ENCODE data around the gene FKBP9. TPM values are rescaled to one million over a fixed set of nuclear protein-coding genes. Genes with fewer than 3 reads are reported as not detected.

FKBP9 gene
- total and polyA plus RNA-seq, 2 of the 4 experiments (the other 2 are of a cell fraction), result 126 to 191 TPM

- H2BK5ac ChIP-seq (ENCODE audit: low read depth, low read length, poor library complexity, severe bottlenecking), result no peak overlapping the region
- H2AK5ac ChIP-seq (ENCODE audit: low read depth, low read length), result no peak overlapping the region
- H3K4me3 ChIP-seq (ENCODE audit: insufficient read depth, low read depth, low read length), result no peak overlapping the region
- H3K79me1 ChIP-seq (ENCODE audit: low read depth in 1 of 2, low read length in 2 of 2), result peaks cover 0 to 1% of the 10 kb centered on the region in 2 experiments; a peak in 1 of 4 replicates
- no peak overlapping the region for H3K18ac ChIP-seq (ENCODE audit: low read depth, low read length)
- H3K9ac ChIP-seq (ENCODE audit: low read depth, low read length), result no peak overlapping the region
- intact Hi-C loops (cut with micrococcal nuclease) (no loop called here), in situ Hi-C loops (cut with MboI; ENCODE audit: low sequenced_read_pairs) (no loop called here), dilution Hi-C loops (cut with HindIII; ENCODE audit: low sequenced_read_pairs, unreplicated experiment) (no loop called here)
- POLR2A ChIA-PET (ENCODE audit: unreplicated experiment), result no interaction called here
- no peaks in the 10 kb centered on the region for H4K20me1 ChIP-seq (ENCODE audit: insufficient read depth, low read length)
- no peak overlapping the region for H2AFZ ChIP-seq (replicated peaks; ENCODE audit: low read length, poor library complexity)
- no peak for DNase-seq
- no peak overlapping the region for H3K56ac ChIP-seq (ENCODE audit: extremely low read depth, insufficient read depth, low read length)
- H2BK120ac ChIP-seq (ENCODE audit: low read depth, low read length), result no peak overlapping the region
- TF ChIP-seq MAFK (IDR thresholded peaks at IDR 0.05; ENCODE audit: low read depth, low read length) (no peak), FOS (IDR thresholded peaks at IDR 0.05; ENCODE audit: low read depth, low read length) (no peak), CHD1 (IDR thresholded peaks at IDR 0.05; ENCODE audit: low read depth, low read length) (no peak), CTCF (conservative IDR thresholded peaks at IDR 0.05; ENCODE audit: low read depth, low read length) (no peak), MAZ (IDR thresholded peaks at IDR 0.05; ENCODE audit: borderline replicate concordance, low read depth, low read length) (no peak), BHLHE40 (IDR thresholded peaks at IDR 0.05; ENCODE audit: low read depth, low read length) (no peak), USF2 (IDR thresholded peaks at IDR 0.05; ENCODE audit: low read depth, low read length) (no peak), CEBPB (IDR thresholded peaks at IDR 0.05; ENCODE audit: low read depth, low read length) (no peak), POLR2A (IDR thresholded peaks at IDR 0.05; ENCODE audit: low read depth, low read length) (no peak), SMC3 (IDR thresholded peaks at IDR 0.05; ENCODE audit: low read depth, low read length) (no peak), RCOR1 (IDR thresholded peaks at IDR 0.05; ENCODE audit: insufficient replicate concordance, low read length) (no peak), RFX5 (IDR thresholded peaks at IDR 0.05; ENCODE audit: low read depth, low read length) (no peak), MXI1 (IDR thresholded peaks at IDR 0.05; ENCODE audit: borderline replicate concordance, low read depth, low read length) (no peak), RAD21 (IDR thresholded peaks at IDR 0.05; ENCODE audit: low read length) (no peak)
- TF ChIP-seq, protein P1, sequence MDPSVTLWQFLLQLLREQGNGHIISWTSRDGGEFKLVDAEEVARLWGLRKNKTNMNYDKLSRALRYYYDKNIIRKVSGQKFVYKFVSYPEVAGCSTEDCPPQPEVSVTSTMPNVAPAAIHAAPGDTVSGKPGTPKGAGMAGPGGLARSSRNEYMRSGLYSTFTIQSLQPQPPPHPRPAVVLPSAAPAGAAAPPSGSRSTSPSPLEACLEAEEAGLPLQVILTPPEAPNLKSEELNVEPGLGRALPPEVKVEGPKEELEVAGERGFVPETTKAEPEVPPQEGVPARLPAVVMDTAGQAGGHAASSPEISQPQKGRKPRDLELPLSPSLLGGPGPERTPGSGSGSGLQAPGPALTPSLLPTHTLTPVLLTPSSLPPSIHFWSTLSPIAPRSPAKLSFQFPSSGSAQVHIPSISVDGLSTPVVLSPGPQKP (IDR thresholded peaks at IDR 0.05; ENCODE audit: borderline replicate concordance, low read depth, low read length), result no peak
- no peak for ATAC-seq (ENCODE audit: low read depth)
- no peak overlapping the region for H2BK20ac ChIP-seq (ENCODE audit: low read depth, low read length)
- H3K9me3 ChIP-seq (ENCODE audit: control insufficient read depth, insufficient read depth, low read length), result peaks cover 9% of the 10 kb centered on the region
- H3K4me1 ChIP-seq (ENCODE audit: control insufficient read depth, insufficient read depth, low read length), result no peaks in the 10 kb centered on the region
- H2BK15ac ChIP-seq (ENCODE audit: low read depth, low read length), result no peak overlapping the region
- no CpG with 5 or more reads among the region's 4 CpGs for WGBS, 2 experiments (ENCODE audit: extremely low coverage in 2 of 2, insufficient read length in 1 of 2)
- no peak overlapping the region for H3K4me2 ChIP-seq (ENCODE audit: low read depth, low read length)
- no peak overlapping the region for H3K14ac ChIP-seq (replicated peaks; ENCODE audit: low read depth, low read length)
- no peak overlapping the region for H4K8ac ChIP-seq (ENCODE audit: low read depth in 2 of 2, low read length in 2 of 2)
- H3K9me1 ChIP-seq (ENCODE audit: insufficient read depth, low read length), result no peaks in the 10 kb centered on the region
- no peak overlapping the region for H3K27ac ChIP-seq (ENCODE audit: insufficient read depth, low read length)
- H2AK9ac ChIP-seq (replicated peaks; ENCODE audit: low read depth, low read length, poor library complexity), result no peak overlapping the region
- CTCF ChIA-PET, result interaction anchor here (0.6 kb wide), 2 partner anchors 16 to 775 kb away, joined by 3 to 6 read pairs; no protein-coding TSS in a partner anchor
- H3K36me3 ChIP-seq (ENCODE audit: control insufficient read depth, insufficient read depth, low read length), result no peaks in the 10 kb centered on the region
- no peak overlapping the region for H4K5ac ChIP-seq (ENCODE audit: low read depth, low read length)
- H3K23ac ChIP-seq (ENCODE audit: low read depth, low read length), result no peak overlapping the region
- no TSS peak for BruUV-seq (replicated peaks)
- no peak overlapping the region for H3K4ac ChIP-seq (ENCODE audit: low read depth, low read length)
- H4K91ac ChIP-seq (ENCODE audit: insufficient read depth, low read depth, low read length), result no peak overlapping the region
- no peaks in the 10 kb centered on the region for H3K27me3 ChIP-seq (ENCODE audit: control insufficient read depth, insufficient read depth, low read length)
Observed at GRCh38 chr7:32948202-32948601, 9.0 kb upstream of the FKBP9 start.
